Measurements from ENCODE around the gene NAP1L3.

NAP1L3 gene

GRCh38 chrX:93673056-93673868, at the start of gene NAP1L3:
Gene NAP1L3, minus strand, starts transcription at chrX:93673578. Its CDS starts 274 bp downstream, at chrX:93673304.
- peak; percentile 13 to 19 for DNase-seq (ENCODE audit: low read depth in 2 of 2, low spot score in 1 of 2)

- no peak for DNase-seq (ENCODE audit: low read depth in 2 of 2, low spot score in 1 of 2)
Observed at GRCh38 chrX:93711076-93711475, 37.7 kb upstream of the NAP1L3 start.

GRCh38 chrX:93703701-93704100, 30.3 kb upstream of the NAP1L3 start:
- no peak for DNase-seq (ENCODE audit: low read depth in 2 of 2, low spot score in 1 of 2)

- DNase-seq (ENCODE audit: low read depth in 2 of 2, low spot score in 1 of 2), result no peak
Observed at GRCh38 chrX:93695981-93696380, 22.6 kb upstream of the NAP1L3 start.

- DNase-seq (ENCODE audit: low read depth in 2 of 2, low spot score in 1 of 2), result no peak
Observed at GRCh38 chrX:93673869-93674271, 492 bp upstream of the NAP1L3 start, which contains the start of gene FAM133A. Gene FAM133A, plus strand, starts transcription at chrX:93674206. Its CDS starts 35,214 bp downstream, at chrX:93709420.

GRCh38 chrX:93660575-93660974, 12.8 kb downstream of the NAP1L3 start:
- no peak for DNase-seq (ENCODE audit: low read depth in 2 of 2, low spot score in 1 of 2)

- no peak for DNase-seq (ENCODE audit: low read depth in 2 of 2, low spot score in 1 of 2)
Observed at GRCh38 chrX:93649381-93649780, 24.0 kb downstream of the NAP1L3 start.

GRCh38 chrX:93637591-93637990, 35.8 kb downstream of the NAP1L3 start:
- no peak for DNase-seq (ENCODE audit: low read depth in 2 of 2, low spot score in 1 of 2)
